Ovary (tissue), 9 donors: ENCODE measurements around the gene PLAC8. TPM values are rescaled to one million over a fixed set of nuclear protein-coding genes. Genes with fewer than 3 reads are reported as not detected.
"Not testable (repeated sequence)": the region's sequence is repeated elsewhere in the genome, so short reads cannot be mapped to it uniquely, and the experiment has no call there.

Experiments
- DNase-seq, 5 donors: peaks; one replicate each; pipeline ENCODE4 v3.0.0-alpha.2; 2019 to 2020
- H3K27ac ChIP-seq, 2 donors: fragments of 200-600 bp; one replicate each; pipeline versions ENCODE4 v1.5.1 to v1.8.0; 2019 to 2022
- H3K27me3 ChIP-seq: fragments of 200-600 bp; one replicate; pipeline ENCODE4 v1.8.0; 2022
- H3K36me3 ChIP-seq: fragments of 200-600 bp; sonication (generic); one replicate; pipeline ENCODE4 v1.5.1; 2019
- H3K4me1 ChIP-seq: one replicate; pipeline ENCODE4 v1.8.1; 2013; ENCODE audit warnings: mild to moderate bottlenecking, moderate library complexity; ENCODE audit not compliant: insufficient read depth
- H3K4me3 ChIP-seq: fragments of 200-600 bp; sonication (generic); one replicate; pipeline ENCODE4 v1.5.1; 2017
- H3K9me3 ChIP-seq, 2 donors: fragments of 200-600 bp in 1 of 2; sonication (generic) in 1 of 2; one replicate each; pipeline versions ENCODE4 v1.5.1 to v1.8.1; 2013 to 2019; ENCODE audit warnings: mild to moderate bottlenecking in 1 of 2, moderate library complexity in 1 of 2
- EP300 ChIP-seq: sonication (generic); formaldehyde crosslinking; IDR thresholded peaks from one replicate; pipeline ENCODE4 v1.6.1; 2017; ENCODE audit warnings: antibody characterized with exemption
- POLR2A ChIP-seq: fragments of 450-650 bp; IDR thresholded peaks from one replicate; pipeline ENCODE4 v1.6.1; 2017; ENCODE audit warnings: antibody characterized with exemption, mild to moderate bottlenecking, moderate library complexity
- WGBS, 3 donors: extraction: QIAGEN DNeasy Blood & Tissue Kit in 1 of 3; methylation state at CpG; one replicate each; pipeline versions ENCODE4 v1.1.5 to v1.1.7; 2013 to 2017; 5-methylcytosine and 5-hydroxymethylcytosine counted together
- intact Hi-C, 4 donors: fragments of 100-400 bp; cut with DNase I; formaldehyde crosslinking; loops; one replicate each; pipeline versions ENCODE4 v1.11.0 to v1.15.1; 2022 to 2023
- polyA plus RNA-seq, 2 donors: library from polyadenylated mRNA; stranded (reverse); fragments of 200-250 nt in 1 of 2; fragments of 350-450 nt in 1 of 2; fragmentation: Illumina TruSeq in 1 of 2; extraction: RNeasy Lipid Tissue Mini Kit (QIAGEN cat#74804) in 1 of 2; gene quantifications; one replicate each; pipeline ENCODE4 v1.2.3, GENCODE V29; 2013 to 2014
- total RNA-seq, 7 donors: library from RNA; depleted of rRNA in 2 of 7; stranded (reverse); fragments of >200 nt in 2 of 7; fragmentation: NEBNext Ultra II Directional in 3 of 7; extraction: Animal tissue kit (Norgen Biotek cat#: 25700) in 3 of 7; gene quantifications; one replicate each; pipeline versions ENCODE4 v1.1.0 to v1.2.4, GENCODE V29; 2016 to 2023
- TF ChIP-seq, protein P1 (sequence below), 3 donors: fragments of 450-650 bp in 2 of 3; fragments of 200-600 bp in 1 of 3; IDR thresholded peaks; one replicate each; pipeline versions ENCODE4 v1.5.1 to v1.8.0; 2016 to 2022; ENCODE audit warnings: antibody characterized with exemption in 3 of 3, mild to moderate bottlenecking in 1 of 3
- donor health status: DM: no; HTN: no; CAD: no; lungs with moderate emphysema.
- donor health status: DM: no; HTN: no; CAD: no.
- donor health status: Bipolar disorder and iron deficiency.
- donor health status: DM: yes; HTN: yes; CAD: no.
- donor health status: DM: no; HTN: no; CAD: no.
- donor health status: DM: yes; HTN: yes; CAD: no.

The PLAC8 gene
- total and polyA plus RNA-seq, 9 donors: 0.40 to 15.4 (median 1.9) TPM

DNA sequence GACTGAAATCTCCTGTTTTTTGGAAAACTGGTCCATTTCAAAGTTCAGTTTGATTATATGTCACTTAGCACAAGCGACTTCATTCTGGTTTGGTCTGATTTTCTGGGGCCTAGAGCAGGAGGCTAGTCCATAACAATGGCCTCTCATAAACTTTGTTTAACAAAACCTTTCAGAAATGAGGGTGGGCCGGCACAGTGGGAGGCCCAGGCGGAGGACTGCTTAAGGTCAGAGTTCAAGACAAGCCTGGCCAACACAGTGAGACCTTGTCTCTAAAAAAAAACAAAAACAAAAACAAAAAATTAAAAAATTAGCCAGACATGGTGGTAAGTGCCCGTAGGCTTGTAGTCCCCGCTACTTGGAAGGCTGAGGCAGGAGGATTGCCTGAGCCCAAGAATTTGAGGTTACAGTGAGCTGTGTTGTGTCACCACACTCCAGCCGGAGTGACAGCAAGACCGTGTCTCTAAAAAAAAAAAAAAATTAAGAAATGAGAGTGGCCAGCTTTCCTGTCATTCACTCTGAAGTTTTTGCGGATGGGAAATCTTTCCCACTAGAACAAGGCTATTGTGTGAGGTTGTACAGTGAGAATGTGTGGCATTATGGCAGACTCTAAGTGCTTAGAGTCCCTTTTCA is 1.2 kb upstream of the PLAC8 start:
- intact Hi-C loops: no loop called here
- no peak for DNase-seq
- Histone ChIP-seq H3K9me3 (no peaks in the 10 kb centered on the region), H3K27me3 (no peaks in the 10 kb centered on the region), H3K27ac (no peak overlapping the region), H3K4me1 (no peaks in the 10 kb centered on the region), H3K4me3 (no peak overlapping the region), H3K36me3 (no peaks in the 10 kb centered on the region)
- TF ChIP-seq POLR2A (no peak), EP300 (no peak)
- TF ChIP-seq, protein P1, sequence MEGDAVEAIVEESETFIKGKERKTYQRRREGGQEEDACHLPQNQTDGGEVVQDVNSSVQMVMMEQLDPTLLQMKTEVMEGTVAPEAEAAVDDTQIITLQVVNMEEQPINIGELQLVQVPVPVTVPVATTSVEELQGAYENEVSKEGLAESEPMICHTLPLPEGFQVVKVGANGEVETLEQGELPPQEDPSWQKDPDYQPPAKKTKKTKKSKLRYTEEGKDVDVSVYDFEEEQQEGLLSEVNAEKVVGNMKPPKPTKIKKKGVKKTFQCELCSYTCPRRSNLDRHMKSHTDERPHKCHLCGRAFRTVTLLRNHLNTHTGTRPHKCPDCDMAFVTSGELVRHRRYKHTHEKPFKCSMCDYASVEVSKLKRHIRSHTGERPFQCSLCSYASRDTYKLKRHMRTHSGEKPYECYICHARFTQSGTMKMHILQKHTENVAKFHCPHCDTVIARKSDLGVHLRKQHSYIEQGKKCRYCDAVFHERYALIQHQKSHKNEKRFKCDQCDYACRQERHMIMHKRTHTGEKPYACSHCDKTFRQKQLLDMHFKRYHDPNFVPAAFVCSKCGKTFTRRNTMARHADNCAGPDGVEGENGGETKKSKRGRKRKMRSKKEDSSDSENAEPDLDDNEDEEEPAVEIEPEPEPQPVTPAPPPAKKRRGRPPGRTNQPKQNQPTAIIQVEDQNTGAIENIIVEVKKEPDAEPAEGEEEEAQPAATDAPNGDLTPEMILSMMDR (IDR thresholded peaks at IDR 0.05): no peak
- 79 to 90% (median 80%) methylated on average over 8 of the region's 8 CpGs for WGBS, 3 donors

DNA sequence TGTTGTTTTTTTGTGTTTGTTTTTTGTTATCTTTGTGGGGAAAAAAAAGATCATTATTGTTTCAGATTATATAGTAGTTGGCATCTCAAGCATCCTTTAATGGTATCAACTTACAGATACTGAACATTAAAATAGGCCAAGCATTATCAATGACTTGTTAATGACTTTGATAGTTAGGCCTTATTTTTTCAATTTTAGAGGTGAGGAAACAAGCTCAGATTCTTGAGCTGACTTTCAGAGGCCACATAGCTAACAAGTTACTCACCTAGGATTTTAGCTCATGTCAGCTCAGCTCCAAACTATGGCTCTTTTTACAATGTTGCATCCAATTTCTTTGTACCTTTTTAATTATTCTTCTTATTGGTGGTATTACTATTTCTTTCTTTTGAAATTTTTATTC is 471 bp upstream of the PLAC8 start:
- Histone ChIP-seq H3K36me3 (no peaks in the 10 kb centered on the region), H3K9me3 (no peaks in the 10 kb centered on the region), H3K27me3 (no peaks in the 10 kb centered on the region), H3K4me3 (no peak overlapping the region), H3K4me1 (no peaks in the 10 kb centered on the region), H3K27ac (no peak overlapping the region)
- TF ChIP-seq POLR2A: no peak
- TF ChIP-seq, protein P1 (IDR thresholded peaks at IDR 0.05): no peak
- TF ChIP-seq EP300: no peak
- DNase-seq: no peak
- intact Hi-C loops: no loop called here

DNA sequence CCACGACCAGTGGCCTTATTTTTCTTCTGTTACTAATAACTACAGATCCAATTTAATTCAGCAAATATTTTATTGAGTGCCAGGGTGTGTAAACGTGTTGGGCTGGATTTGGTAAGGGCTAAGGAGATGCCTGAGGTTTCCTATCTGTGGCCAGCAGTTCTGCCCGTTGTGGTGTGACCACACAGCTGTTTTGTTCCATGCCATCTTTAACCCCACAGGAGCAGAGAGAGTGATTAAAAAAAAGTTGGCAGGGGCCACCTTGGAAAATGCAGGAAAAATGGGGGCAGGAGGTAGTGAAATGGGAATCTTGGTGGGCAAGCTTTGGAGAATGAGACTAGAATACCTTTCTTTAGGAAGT is 1.1 kb downstream of the PLAC8 start:
- Histone ChIP-seq H3K9me3 (no peaks in the 10 kb centered on the region), H3K4me1 (no peaks in the 10 kb centered on the region), H3K27me3 (no peaks in the 10 kb centered on the region), H3K4me3 (no peak overlapping the region), H3K27ac (no peak overlapping the region), H3K36me3 (no peaks in the 10 kb centered on the region)
- TF ChIP-seq EP300: no peak
- 55 to 63% (median 63%) methylated on average over 3 of the region's 3 CpGs for WGBS, 3 donors
- no peak for DNase-seq
- intact Hi-C loops: no loop called here

DNA sequence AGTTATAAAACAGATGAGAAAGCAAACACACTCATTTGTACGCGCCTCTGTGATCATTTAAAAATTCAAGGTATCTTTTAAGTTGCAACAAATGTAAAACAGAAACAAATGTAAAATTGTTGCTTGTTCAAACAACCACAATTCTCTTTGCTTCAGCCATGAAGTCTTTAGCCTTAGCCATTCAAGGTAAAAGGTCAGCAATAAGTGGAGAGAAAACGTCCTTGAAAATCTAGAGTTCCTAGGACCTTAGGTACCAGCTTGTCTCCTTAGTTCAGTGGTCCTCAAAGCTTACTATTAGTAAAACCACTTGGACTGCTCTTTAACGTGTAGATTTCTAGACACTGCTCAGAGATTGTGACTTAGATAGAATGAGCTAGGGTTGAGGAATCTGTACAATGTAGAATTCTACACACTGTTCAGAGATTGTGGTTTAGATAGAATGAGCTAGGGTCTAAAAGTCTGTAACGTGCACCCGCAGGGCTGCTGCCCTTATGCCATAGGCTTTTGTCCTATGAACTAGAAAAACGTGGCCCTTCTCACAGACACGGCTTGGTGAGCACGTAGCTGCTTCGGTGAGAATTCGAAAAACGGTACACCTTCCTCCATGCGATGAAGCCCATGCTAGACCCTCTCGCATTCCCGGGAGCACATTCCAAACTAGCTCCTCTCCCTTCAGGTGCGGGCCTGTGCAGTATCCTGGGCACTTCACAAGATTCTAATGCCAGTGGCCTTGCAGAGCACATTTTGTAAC is 1.7 kb downstream of the PLAC8 start:
- no peaks in the 10 kb centered on the region for H3K4me1 ChIP-seq
- TF ChIP-seq, protein P1 (IDR thresholded peaks at IDR 0.05): no peak
- TF ChIP-seq POLR2A (no peak), EP300 (no peak)
- intact Hi-C loops: no loop called here
- no peak for DNase-seq
- no peak overlapping the region for H3K4me3 ChIP-seq
- H3K9me3 ChIP-seq: no peaks in the 10 kb centered on the region
- H3K27me3 ChIP-seq: no peaks in the 10 kb centered on the region
- WGBS, 3 donors: 88 to 90% (median 89%) methylated on average over 16 of the region's 16 CpGs
- H3K36me3 ChIP-seq: no peaks in the 10 kb centered on the region
- no peak overlapping the region for H3K27ac ChIP-seq

DNA sequence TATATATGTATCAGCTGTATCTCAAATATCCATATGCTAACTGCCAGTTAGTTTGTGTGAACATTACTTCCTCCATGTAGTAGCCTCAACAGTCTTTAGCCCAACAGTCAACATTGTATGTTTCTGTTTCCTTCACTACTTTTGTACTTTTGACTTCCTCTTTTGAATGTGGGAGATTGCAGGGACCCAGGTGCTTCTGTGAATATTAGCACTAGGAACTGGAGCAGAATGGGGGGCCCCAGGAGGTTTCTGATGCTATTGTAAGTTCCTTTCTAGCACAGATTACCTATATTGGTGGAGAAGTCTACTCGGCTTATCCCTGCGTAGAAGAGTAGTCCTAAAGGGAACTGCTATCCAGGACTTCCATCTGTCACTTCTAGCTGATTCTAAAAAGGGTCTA is 2.3 kb downstream of the PLAC8 start:
- Histone ChIP-seq H3K27me3 (no peaks in the 10 kb centered on the region), H3K4me3 (no peak overlapping the region), H3K27ac (no peak overlapping the region), H3K36me3 (no peaks in the 10 kb centered on the region), H3K9me3 (no peaks in the 10 kb centered on the region), H3K4me1 (no peaks in the 10 kb centered on the region)
- no peak for TF ChIP-seq EP300
- TF ChIP-seq, protein P1 (IDR thresholded peaks at IDR 0.05): no peak
- DNase-seq: no peak
- WGBS, 3 donors: 93 to 97% (median 94%) methylated on average over 2 of the region's 2 CpGs
- intact Hi-C loops: no loop called here

DNA sequence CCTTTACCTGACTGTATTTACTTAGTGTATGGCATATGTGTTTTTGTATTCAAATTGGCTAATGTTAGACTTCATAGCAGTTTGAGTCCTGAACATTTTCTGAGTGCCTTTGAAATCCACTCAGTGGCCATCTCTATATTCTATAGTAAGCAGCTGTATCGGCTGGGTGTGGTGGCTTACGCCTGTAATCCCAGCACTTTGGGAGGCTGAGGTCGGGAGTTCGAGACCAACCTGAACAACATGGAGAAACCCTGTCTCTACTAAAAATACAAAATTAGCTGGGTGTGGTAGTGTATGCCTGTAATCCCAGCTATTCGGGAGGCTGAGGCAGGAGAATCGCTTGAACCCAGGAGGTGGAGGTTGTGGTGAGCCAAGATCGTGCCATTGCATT is 2.8 kb downstream of the PLAC8 start:
- H3K27me3 ChIP-seq, DNase-seq, H3K4me1 ChIP-seq, H3K4me3 ChIP-seq, H3K27ac ChIP-seq, H3K9me3 ChIP-seq, H3K36me3 ChIP-seq, intact Hi-C loops: not testable (repeated sequence)
- 94 to 98% (median 96%) methylated on average over 7 of the region's 7 CpGs for WGBS, 3 donors
